B cell (primary cell): ENCODE results near the gene GNAS. TPM values are rescaled to one million over a fixed set of nuclear protein-coding genes. Genes with fewer than 3 reads are reported as not detected.

Experiments
- ATAC-seq: fragments of 200-7000 bp; cut with Tn5 transposase; one replicate; pipeline ENCODE4 v1.10.0; 2021; ENCODE audit warnings: low read depth, mild to moderate bottlenecking, moderate number of reproducible peaks, moderate library complexity
- CTCF ChIA-PET: fragments of 350-600 bp; sonication (Branson Sonifier 250); formaldehyde crosslinking; loops from one replicate; lab custom pipeline; 2021; ENCODE audit warnings: antibody characterized with exemption, inconsistent platforms; lab: Charles Lee
- POLR2A ChIA-PET: fragments of 350-600 bp; sonication (Branson Sonifier 250); formaldehyde crosslinking; loops from one replicate; lab custom pipeline; 2021; ENCODE audit warnings: antibody characterized with exemption; lab: Charles Lee
- DNase-seq: peaks from one replicate; pipeline ENCODE4 v3.0.0; 2013
- H2AFZ ChIP-seq: 2 replicates; pipeline ENCODE4 v1.6.1; 2012; ENCODE audit warnings: mild to moderate bottlenecking, low read depth, low read length; ENCODE audit not compliant: insufficient read depth, poor library complexity, severe bottlenecking
- H3K27ac ChIP-seq, 2 donors: 1 replicate in 1 of 2; 2 replicates in 1 of 2; pipeline ENCODE4 v1.5.1; 2012 to 2013; ENCODE audit warnings: low read length in 2 of 2, mild to moderate bottlenecking in 2 of 2, moderate library complexity in 1 of 2
- H3K27me3 ChIP-seq, 4 experiments: fragments of 200-600 bp in 1 of 4; sonication (generic) in 1 of 4; replicated peaks in 1 of 4; 1 replicate in 2 of 4; 2 replicates in 2 of 4; pipeline versions ENCODE4 v1.6.1 to v1.7.0; 2013 to 2016; ENCODE audit warnings: low read length in 3 of 4, mild to moderate bottlenecking in 2 of 4, mixed read lengths in 1 of 4, moderate library complexity in 1 of 4; ENCODE audit not compliant: insufficient read depth in 4 of 4, control insufficient read depth in 3 of 4; ENCODE audit errors: control extremely low read depth in 1 of 4
- H3K36me3 ChIP-seq, 2 experiments: replicated peaks in 1 of 2; 1 replicate in 1 of 2; 2 replicates in 1 of 2; pipeline versions ENCODE4 v1.6.1 to v1.7.1; 2013; ENCODE audit warnings: low read length in 1 of 2; ENCODE audit not compliant: insufficient read depth in 2 of 2, control insufficient read depth in 1 of 2; ENCODE audit errors: control extremely low read depth in 1 of 2, extremely low read depth in 1 of 2
- H3K4me1 ChIP-seq, 2 donors: fragments of 200-600 bp in 1 of 2; sonication (generic) in 1 of 2; 1 replicate in 1 of 2; 2 replicates in 1 of 2; pipeline versions ENCODE4 v1.5.1 to v1.6.1; 2013 to 2017; ENCODE audit warnings: low read length in 2 of 2; ENCODE audit not compliant: control insufficient read depth in 2 of 2, insufficient read depth in 2 of 2
- H3K4me2 ChIP-seq: replicated peaks from 2 replicates; pipeline ENCODE3; 2012; ENCODE audit warnings: mild to moderate bottlenecking, low read depth, low read length; ENCODE audit not compliant: poor library complexity, severe bottlenecking
- H3K4me3 ChIP-seq, 5 experiments: fragments of 200-600 bp in 1 of 5; sonication (generic) in 1 of 5; 1 replicate in 3 of 5; 2 replicates in 2 of 5; pipeline versions ENCODE4 v1.5.1 to v1.7.0; 2011 to 2016; ENCODE audit warnings: low read length in 4 of 5, mild to moderate bottlenecking in 4 of 5, low read depth in 2 of 5, control low read depth in 1 of 5, moderate library complexity in 1 of 5; ENCODE audit not compliant: insufficient read depth in 1 of 5; ENCODE audit errors: control extremely low read depth in 1 of 5, extremely low read depth in 1 of 5
- H3K79me2 ChIP-seq: fragments of 200-600 bp; sonication (generic); one replicate; pipeline ENCODE4 v1.6.0; 2016; ENCODE audit warnings: low read length; ENCODE audit not compliant: control insufficient read depth, insufficient read depth
- H3K9ac ChIP-seq: fragments of 200-600 bp; sonication (generic); 2 replicates; pipeline ENCODE4 v1.6.1; 2017; ENCODE audit warnings: mild to moderate bottlenecking, low read length, moderate library complexity
- H3K9me3 ChIP-seq, 3 donors: one replicate each; pipeline versions ENCODE4 v1.6.1 to v1.7.1; 2013; ENCODE audit warnings: low read length in 2 of 3; ENCODE audit not compliant: control insufficient read depth in 2 of 3, insufficient read depth in 1 of 3; ENCODE audit errors: control extremely low read depth in 1 of 3
- H4K20me1 ChIP-seq: 2 replicates; pipeline ENCODE4 v1.6.0; 2012; ENCODE audit warnings: mild to moderate bottlenecking, low read length; ENCODE audit not compliant: insufficient read depth, control insufficient read depth, poor library complexity, severe bottlenecking
- H3K27ac Mint-ChIP-seq: one replicate; pipeline ENCODE4 v1.8.0; 2021; ENCODE audit warnings: mixed read lengths
- H3K27me3 Mint-ChIP-seq: one replicate; pipeline ENCODE4 v1.8.0; 2021; ENCODE audit warnings: mixed read lengths
- H3K4me1 Mint-ChIP-seq: one replicate; pipeline ENCODE4 v1.8.0; 2021; ENCODE audit warnings: mixed read lengths
- H3K4me3 Mint-ChIP-seq: one replicate; pipeline ENCODE4 v1.8.0; 2021; ENCODE audit warnings: mixed read lengths
- H3K9me3 Mint-ChIP-seq: one replicate; pipeline ENCODE4 v1.8.0; 2022; ENCODE audit warnings: mixed read lengths; ENCODE audit not compliant: insufficient read depth
- CTCF ChIP-seq: fragments of 200-600 bp; IDR thresholded peaks from one replicate; pipeline ENCODE4 v1.8.0; 2022; ENCODE audit warnings: antibody characterized with exemption, mild to moderate bottlenecking
- EZH2 ChIP-seq: IDR thresholded peaks from 2 replicates; pipeline ENCODE4 v1.6.1; 2012; ENCODE audit warnings: borderline replicate concordance, low read depth, mild to moderate bottlenecking, moderate library complexity, low read length; ENCODE audit not compliant: insufficient read depth, poor library complexity, severe bottlenecking
- WGBS: methylation state at CpG from one replicate; pipeline ENCODE4 v1.1.5; 2013; ENCODE audit warnings: missing lambda C conversion rate; ENCODE audit not compliant: insufficient coverage; 5-methylcytosine and 5-hydroxymethylcytosine counted together
- intact Hi-C: fragments of 100-400 bp; cut with micrococcal nuclease; formaldehyde crosslinking; loops from one replicate; pipeline ENCODE4 v1.10.0; 2022
- polyA plus RNA-seq: library from polyadenylated mRNA; depleted of rRNA; stranded (reverse); fragments of >200 nt; gene quantifications from 2 replicates; pipeline ENCODE4 v1.2.3, GENCODE V29; 2012
- total RNA-seq, 2 donors: library from RNA; stranded (reverse); fragments of 120-200 nt in 1 of 2; gene quantifications; 1 replicate in 1 of 2; 2 replicates in 1 of 2; pipeline versions ENCODE4 v1.2.3 to v1.2.4, GENCODE V29; 2013 to 2022

The GNAS gene
- total and polyA plus RNA-seq, 2 donors (not counting 1 experiment from before 2014, with no cell fraction given) = 714 to 1,181 TPM

GRCh38 chr20:58870293-58871014 is 17.9 kb downstream of the GNAS start:
- no peak overlapping the region for H2AFZ ChIP-seq
- no peaks in the 10 kb centered on the region for H3K9me3 ChIP-seq
- H3K4me3 ChIP-seq = no peak overlapping the region
- no CpG with 5 or more reads among the region's 7 CpGs for WGBS
- no peak overlapping the region for H3K4me2 ChIP-seq
- DNase-seq (peak; percentile 69), ATAC-seq (peak; percentile 78)
- intact Hi-C loops = loop anchor here (1.0 kb wide), 4 partner anchors 217 to 352 kb away; no protein-coding TSS in a partner anchor
- H3K27me3 ChIP-seq = peaks cover 0 to 4% (median 1%) of the 10 kb centered on the region in 4 experiments
- Mint-ChIP-seq H3K27ac (no peak overlapping the region), H3K9me3 (no peaks in the 10 kb centered on the region), H3K4me1 (peaks cover 12% of the 10 kb centered on the region), H3K4me3 (no peak overlapping the region), H3K27me3 (peaks cover 8% of the 10 kb centered on the region)
- TF ChIP-seq CTCF (peak; percentile 78), EZH2 (no peak)
- no peaks in the 10 kb centered on the region for H3K79me2 ChIP-seq
- no peaks in the 10 kb centered on the region for H4K20me1 ChIP-seq
- ChIA-PET POLR2A (no interaction called here), CTCF (interaction anchor here (0.7 to 4.7 kb wide), 44 partner anchors 9 to 625 kb away, joined by 3 to 58 read pairs (median 4); partner anchors contain the start of genes ATP5F1E, GNAS and STX16)
- no peaks in the 10 kb centered on the region for H3K36me3 ChIP-seq
- H3K9ac ChIP-seq = no peak overlapping the region
- peaks cover 5 to 9% of the 10 kb centered on the region in 2 donors for H3K4me1 ChIP-seq
- no peak overlapping the region for H3K27ac ChIP-seq

- DNase-seq = no peak
- Histone ChIP-seq H4K20me1 (no peaks in the 10 kb centered on the region), H3K79me2 (no peaks in the 10 kb centered on the region), H3K27me3 (peaks cover 0 to 4% (median 0%) of the 10 kb centered on the region in 4 experiments), H3K36me3 (no peaks in the 10 kb centered on the region), H3K9ac (no peak overlapping the region), H3K9me3 (no peaks in the 10 kb centered on the region), H2AFZ (no peak overlapping the region), H3K27ac (no peak overlapping the region), H3K4me3 (no peak overlapping the region), H3K4me2 (no peak overlapping the region), H3K4me1 (peaks cover 5 to 9% of the 10 kb centered on the region in 2 donors)
- CTCF ChIA-PET = interaction anchor here (0.7 to 4.7 kb wide), 12 partner anchors 8 to 1318 kb away, joined by 3 to 58 read pairs (median 6); no protein-coding TSS in a partner anchor
- 81% methylated on average over 4 of the region's 8 CpGs for WGBS
- TF ChIP-seq CTCF (no peak), EZH2 (no peak)
- Mint-ChIP-seq H3K27me3 (peaks cover 4% of the 10 kb centered on the region), H3K4me3 (no peak overlapping the region), H3K4me1 (peaks cover 12% of the 10 kb centered on the region), H3K9me3 (no peaks in the 10 kb centered on the region), H3K27ac (no peak overlapping the region)
- POLR2A ChIA-PET = interaction anchor here (0.7 kb wide), 1 partner anchor 26 kb away, joined by 3 read pairs; no protein-coding TSS in a partner anchor
- intact Hi-C loops = no loop called here
- no peak for ATAC-seq
Measured at GRCh38 chr20:58871533-58872102, 19.1 kb downstream of the GNAS start.
